ENCODE results near the gene TRPM7. TPM values are rescaled to one million over a fixed set of nuclear protein-coding genes. Genes with fewer than 3 reads are reported as not detected.
A peak's percentile ranks its signal among the peaks of the same experiment; 100 is the strongest.

Gene TRPM7
- total and polyA plus RNA-seq, 9 of the 15 experiments (the other 6 are each of a cell fraction or from before 2014, with no cell fraction given): 12.3 to 59.2 (median 31.5) TPM

DNA sequence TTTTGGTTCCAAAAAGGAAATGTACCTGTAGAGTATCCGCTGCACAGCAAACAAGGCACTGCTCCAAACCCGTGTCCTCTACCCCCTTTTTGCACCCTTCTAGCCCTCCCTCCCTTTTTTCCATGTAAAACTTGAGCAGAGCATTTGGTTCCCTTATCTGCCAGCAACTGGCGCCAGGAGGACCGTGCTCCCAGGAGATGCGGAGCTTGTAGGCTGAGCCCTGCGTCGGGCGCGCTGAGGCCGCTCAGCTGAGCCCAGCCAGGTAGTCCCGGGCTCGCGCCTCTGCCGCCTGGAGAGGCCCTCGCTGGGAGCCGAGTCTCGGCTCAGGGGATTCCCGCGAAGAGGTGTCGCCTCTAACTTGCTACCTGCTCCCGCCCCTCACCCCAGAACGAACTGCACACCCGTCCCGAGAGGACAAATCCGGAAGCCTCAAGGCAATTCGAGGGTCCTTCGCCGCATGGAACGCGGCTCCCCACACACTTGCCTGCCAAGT, 575 bp downstream of the TRPM7 start (continued):
- TF ChIP-seq, protein P1, sequence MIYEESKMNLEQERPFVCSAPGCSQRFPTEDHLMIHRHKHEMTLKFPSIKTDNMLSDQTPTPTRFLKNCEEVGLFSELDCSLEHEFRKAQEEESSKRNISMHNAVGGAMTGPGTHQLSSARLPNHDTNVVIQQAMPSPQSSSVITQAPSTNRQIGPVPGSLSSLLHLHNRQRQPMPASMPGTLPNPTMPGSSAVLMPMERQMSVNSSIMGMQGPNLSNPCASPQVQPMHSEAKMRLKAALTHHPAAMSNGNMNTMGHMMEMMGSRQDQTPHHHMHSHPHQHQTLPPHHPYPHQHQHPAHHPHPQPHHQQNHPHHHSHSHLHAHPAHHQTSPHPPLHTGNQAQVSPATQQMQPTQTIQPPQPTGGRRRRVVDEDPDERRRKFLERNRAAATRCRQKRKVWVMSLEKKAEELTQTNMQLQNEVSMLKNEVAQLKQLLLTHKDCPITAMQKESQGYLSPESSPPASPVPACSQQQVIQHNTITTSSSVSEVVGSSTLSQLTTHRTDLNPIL (CRISPR knock-in tag; IDR thresholded peaks at IDR 0.05): no peak
- TF ChIP-seq ZFX (CRISPR knock-in tag; IDR thresholded peaks at IDR 0.05) (no peak), KLF16 (IDR thresholded peaks at IDR 0.05) (no peak), MYC (IDR thresholded peaks at IDR 0.05; ENCODE audit: low read depth, low read length) (peak; percentile 20; the same call in 1 of the 2 replicates), MYC (CRISPR knock-in tag; IDR thresholded peaks at IDR 0.05; ENCODE audit: borderline replicate concordance, low read depth) (0 out of 2 replicates have a peak, but pooled peaks have one; percentile 64), TAL1 (IDR thresholded peaks at IDR 0.05) (peak; percentile 39; the same call in 1 of the 2 replicates), NELFE (IDR thresholded peaks at IDR 0.05; ENCODE audit: insufficient read depth, insufficient read length) (no peak), SMAD1 (IDR thresholded peaks at IDR 0.05; ENCODE audit: low read depth, low read length, partially characterized antibody) (no peak), ZNF184 (CRISPR knock-in tag; IDR thresholded peaks at IDR 0.05) (no peak), HLTF (IDR thresholded peaks at IDR 0.05) (no peak), ZNF217 (CRISPR knock-in tag; IDR thresholded peaks at IDR 0.05) (no peak), ZKSCAN3 (CRISPR knock-in tag; IDR thresholded peaks at IDR 0.05) (no peak), HDAC8 (tag; IDR thresholded peaks at IDR 0.05) (no peak), ZNF445 (CRISPR knock-in tag; IDR thresholded peaks at IDR 0.05; ENCODE audit: low read depth) (no peak), SMARCB1 (IDR thresholded peaks at IDR 0.05; ENCODE audit: insufficient read length, low read depth) (no peak), RBM39 (optimal IDR thresholded peaks at IDR 0.05; ENCODE audit: low read depth, low read length) (no peak), YBX1 (IDR thresholded peaks at IDR 0.05) (no peak), ZNF57 (CRISPR knock-in tag; IDR thresholded peaks at IDR 0.05) (no peak), ZSCAN29 (IDR thresholded peaks at IDR 0.05) (no peak; the same call in 1 of the 2 replicates), CSDE1 (IDR thresholded peaks at IDR 0.05) (no peak), ELK3 (CRISPR knock-in tag; IDR thresholded peaks at IDR 0.05) (no peak)
- TF ChIP-seq, protein P2, sequence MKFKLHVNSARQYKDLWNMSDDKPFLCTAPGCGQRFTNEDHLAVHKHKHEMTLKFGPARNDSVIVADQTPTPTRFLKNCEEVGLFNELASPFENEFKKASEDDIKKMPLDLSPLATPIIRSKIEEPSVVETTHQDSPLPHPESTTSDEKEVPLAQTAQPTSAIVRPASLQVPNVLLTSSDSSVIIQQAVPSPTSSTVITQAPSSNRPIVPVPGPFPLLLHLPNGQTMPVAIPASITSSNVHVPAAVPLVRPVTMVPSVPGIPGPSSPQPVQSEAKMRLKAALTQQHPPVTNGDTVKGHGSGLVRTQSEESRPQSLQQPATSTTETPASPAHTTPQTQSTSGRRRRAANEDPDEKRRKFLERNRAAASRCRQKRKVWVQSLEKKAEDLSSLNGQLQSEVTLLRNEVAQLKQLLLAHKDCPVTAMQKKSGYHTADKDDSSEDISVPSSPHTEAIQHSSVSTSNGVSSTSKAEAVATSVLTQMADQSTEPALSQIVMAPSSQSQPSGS (CRISPR knock-in tag; IDR thresholded peaks at IDR 0.05): no peak
- TF ChIP-seq, protein P3, sequence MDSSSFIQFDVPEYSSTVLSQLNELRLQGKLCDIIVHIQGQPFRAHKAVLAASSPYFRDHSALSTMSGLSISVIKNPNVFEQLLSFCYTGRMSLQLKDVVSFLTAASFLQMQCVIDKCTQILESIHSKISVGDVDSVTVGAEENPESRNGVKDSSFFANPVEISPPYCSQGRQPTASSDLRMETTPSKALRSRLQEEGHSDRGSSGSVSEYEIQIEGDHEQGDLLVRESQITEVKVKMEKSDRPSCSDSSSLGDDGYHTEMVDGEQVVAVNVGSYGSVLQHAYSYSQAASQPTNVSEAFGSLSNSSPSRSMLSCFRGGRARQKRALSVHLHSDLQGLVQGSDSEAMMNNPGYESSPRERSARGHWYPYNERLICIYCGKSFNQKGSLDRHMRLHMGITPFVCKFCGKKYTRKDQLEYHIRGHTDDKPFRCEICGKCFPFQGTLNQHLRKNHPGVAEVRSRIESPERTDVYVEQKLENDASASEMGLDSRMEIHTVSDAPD (CRISPR knock-in tag; IDR thresholded peaks at IDR 0.05): no peak
- TF ChIP-seq, protein P4, sequence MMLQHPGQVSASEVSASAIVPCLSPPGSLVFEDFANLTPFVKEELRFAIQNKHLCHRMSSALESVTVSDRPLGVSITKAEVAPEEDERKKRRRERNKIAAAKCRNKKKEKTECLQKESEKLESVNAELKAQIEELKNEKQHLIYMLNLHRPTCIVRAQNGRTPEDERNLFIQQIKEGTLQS (IDR thresholded peaks at IDR 0.05): no peak
- TF ChIP-seq, protein P4 (CRISPR knock-in tag; conservative IDR thresholded peaks at IDR 0.05): no peak
- TF ChIP-seq, protein P5, sequence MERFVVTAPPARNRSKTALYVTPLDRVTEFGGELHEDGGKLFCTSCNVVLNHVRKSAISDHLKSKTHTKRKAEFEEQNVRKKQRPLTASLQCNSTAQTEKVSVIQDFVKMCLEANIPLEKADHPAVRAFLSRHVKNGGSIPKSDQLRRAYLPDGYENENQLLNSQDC (CRISPR knock-in tag; IDR thresholded peaks at IDR 0.05): no peak
